Transverse colon (tissue), 3 donors: ENCODE measurements around the gene APLNR.
"Not testable (repeated sequence)": the region's sequence is repeated elsewhere in the genome, so short reads cannot be mapped to it uniquely, and the experiment has no call there.

Source experiments
- POLR2A ChIP-seq: fragments of 450-650 bp; IDR thresholded peaks from one replicate; pipeline ENCODE4 v1.6.1; 2016; ENCODE audit warnings: antibody characterized with exemption, mild to moderate bottlenecking, moderate library complexity
- TF ChIP-seq, protein P1 (sequence below), 5 experiments: fragments of 200-600 bp in 3 of 5; fragments of 450-650 bp in 2 of 5; sonication (generic) in 3 of 5; IDR thresholded peaks; 1 replicate in 2 of 5; 2 replicates in 3 of 5; pipeline ENCODE4 v1.5.1; 2016 to 2017; ENCODE audit warnings: antibody characterized with exemption in 5 of 5, inconsistent platforms in 3 of 5, mild to moderate bottlenecking in 2 of 5, moderate library complexity in 1 of 5

- TF ChIP-seq, protein P1, sequence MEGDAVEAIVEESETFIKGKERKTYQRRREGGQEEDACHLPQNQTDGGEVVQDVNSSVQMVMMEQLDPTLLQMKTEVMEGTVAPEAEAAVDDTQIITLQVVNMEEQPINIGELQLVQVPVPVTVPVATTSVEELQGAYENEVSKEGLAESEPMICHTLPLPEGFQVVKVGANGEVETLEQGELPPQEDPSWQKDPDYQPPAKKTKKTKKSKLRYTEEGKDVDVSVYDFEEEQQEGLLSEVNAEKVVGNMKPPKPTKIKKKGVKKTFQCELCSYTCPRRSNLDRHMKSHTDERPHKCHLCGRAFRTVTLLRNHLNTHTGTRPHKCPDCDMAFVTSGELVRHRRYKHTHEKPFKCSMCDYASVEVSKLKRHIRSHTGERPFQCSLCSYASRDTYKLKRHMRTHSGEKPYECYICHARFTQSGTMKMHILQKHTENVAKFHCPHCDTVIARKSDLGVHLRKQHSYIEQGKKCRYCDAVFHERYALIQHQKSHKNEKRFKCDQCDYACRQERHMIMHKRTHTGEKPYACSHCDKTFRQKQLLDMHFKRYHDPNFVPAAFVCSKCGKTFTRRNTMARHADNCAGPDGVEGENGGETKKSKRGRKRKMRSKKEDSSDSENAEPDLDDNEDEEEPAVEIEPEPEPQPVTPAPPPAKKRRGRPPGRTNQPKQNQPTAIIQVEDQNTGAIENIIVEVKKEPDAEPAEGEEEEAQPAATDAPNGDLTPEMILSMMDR (IDR thresholded peaks at IDR 0.05): not testable (repeated sequence)
- TF ChIP-seq POLR2A: not testable (repeated sequence)
Measured at GRCh38 chr11:57281546-57281945, 44.5 kb upstream of the APLNR start.
